Heart left ventricle (tissue), 16 donors: ENCODE data around the gene PLXNB1. TPM values are rescaled to one million over a fixed set of nuclear protein-coding genes. Genes with fewer than 3 reads are reported as not detected.

Experiments
- ATAC-seq, 4 donors: fragments of 200-7000 bp; cut with Tn5 transposase; one replicate each; pipeline ENCODE4 v1.9.1; 2020 to 2022; ENCODE audit warnings: moderate library complexity in 4 of 4, mild to moderate bottlenecking in 3 of 4, moderate number of reproducible peaks in 1 of 4
- DNase-seq, 5 donors: peaks; one replicate each; pipeline ENCODE4 v3.0.0-alpha.2; 2020
- H3K27ac ChIP-seq, 12 donors: fragments of 200-600 bp; sonication (generic) in 4 of 12; one replicate each; pipeline versions ENCODE4 v1.5.0 to v1.8.0; 2016 to 2022; ENCODE audit warnings: mild to moderate bottlenecking in 2 of 12
- H3K27me3 ChIP-seq, 9 donors: fragments of 200-600 bp; sonication (generic) in 2 of 9; one replicate each; pipeline versions ENCODE4 v1.5.1 to v1.8.0; 2016 to 2022; ENCODE audit warnings: mild to moderate bottlenecking in 3 of 9
- H3K36me3 ChIP-seq, 9 donors: fragments of 200-600 bp; sonication (generic) in 2 of 9; one replicate each; pipeline versions ENCODE4 v1.5.0 to v1.8.0; 2018 to 2022; ENCODE audit warnings: mild to moderate bottlenecking in 2 of 9
- H3K4me1 ChIP-seq, 12 donors: fragments of 200-600 bp; sonication (generic) in 4 of 12; one replicate each; pipeline versions ENCODE4 v1.5.0 to v1.8.0; 2016 to 2022; ENCODE audit warnings: mild to moderate bottlenecking in 3 of 12
- H3K4me3 ChIP-seq, 12 donors: fragments of 200-600 bp; sonication (generic) in 4 of 12; one replicate each; pipeline versions ENCODE4 v1.5.0 to v1.8.0; 2017 to 2022; ENCODE audit warnings: mild to moderate bottlenecking in 9 of 12, moderate library complexity in 4 of 12
- H3K9me3 ChIP-seq, 12 donors: fragments of 200-600 bp; sonication (generic) in 4 of 12; one replicate each; pipeline versions ENCODE4 v1.5.0 to v1.8.0; 2016 to 2022; ENCODE audit warnings: mild to moderate bottlenecking in 1 of 12
- CTCF ChIP-seq, 12 donors: fragments of 200-600 bp; sonication (generic) in 4 of 12; IDR thresholded peaks; one replicate each; pipeline versions ENCODE4 v1.5.0 to v1.8.0; 2018 to 2022; ENCODE audit warnings: antibody characterized with exemption in 12 of 12, mild to moderate bottlenecking in 5 of 12
- POLR2A ChIP-seq, 2 donors: fragments of 450-650 bp; IDR thresholded peaks; one replicate each; pipeline ENCODE4 v1.6.1; 2017; ENCODE audit warnings: antibody characterized with exemption in 2 of 2, mild to moderate bottlenecking in 2 of 2, moderate library complexity in 2 of 2
- WGBS, 4 donors: extraction: QIAGEN DNeasy Blood & Tissue Kit in 2 of 4; methylation state at CpG; one replicate each; pipeline versions ENCODE4 v1.1.5 to v1.1.7; 2013 to 2018; 5-methylcytosine and 5-hydroxymethylcytosine counted together
- intact Hi-C, 10 donors: fragments of 100-400 bp; cut with DNase I; formaldehyde crosslinking; loops; one replicate each; pipeline versions ENCODE4 v1.11.1 to v1.14.2; 2022
- polyA plus RNA-seq, 2 donors: library from polyadenylated mRNA; stranded (reverse); fragments of 200-250 nt; gene quantifications; one replicate each; pipeline ENCODE4 v1.2.3, GENCODE V29; 2013
- total RNA-seq, 9 donors: library from RNA; depleted of rRNA in 2 of 9; stranded (reverse); fragments of >200 nt in 2 of 9; fragmentation: NEBNext Ultra II Directional in 3 of 9; extraction: Animal tissue kit (Norgen Biotek cat#: 25700) in 3 of 9; gene quantifications; one replicate each; pipeline versions ENCODE4 v1.1.0 to v1.2.4, GENCODE V29; 2016 to 2023
- donor health status: ischemic (EF 13 %, LVEDD 7.1; RV severe dilation, severe dysfunction).
- donor health status: healthy with polysubstance abuse.
- donor health status: DM: no; HTN: yes; CAD: no.
- donor health status: DM: no; HTN: no; CAD: no.
- donor health status: ischemic (EF 25% LVEDD 6.9; RV normal size, moderate dysfunction).
- donor health status: ischemic (EF 25% LVEDD 5.7; RV mildly dilated, moderate dysfunction).
- donor health status: healthy.
- donor health status: DM: yes; HTN: yes; CAD: no.
- donor health status: ischemic (EF 35%, LVEDD 5.7; RV mildly dilated, moderate dysfunction).
- donor health status: nonischemic (EF 11% LVEDD 7.7; RV severe dilation, severe dysfunction).
- donor health status: DM: yes; HTN: yes; CAD: no.
- donor health status: PGD.
- donor health status: ischemic (EF 29% LVEDD 5.4; RV normal size, mild dysfunction).
- donor health status: nonischemic (EF 23%, LVEDD 6.1; RV moderate dilation, normal function).

PLXNB1 gene
- total and polyA plus RNA-seq, 11 donors: 28.0 to 71.8 (median 46.4) TPM

DNA sequence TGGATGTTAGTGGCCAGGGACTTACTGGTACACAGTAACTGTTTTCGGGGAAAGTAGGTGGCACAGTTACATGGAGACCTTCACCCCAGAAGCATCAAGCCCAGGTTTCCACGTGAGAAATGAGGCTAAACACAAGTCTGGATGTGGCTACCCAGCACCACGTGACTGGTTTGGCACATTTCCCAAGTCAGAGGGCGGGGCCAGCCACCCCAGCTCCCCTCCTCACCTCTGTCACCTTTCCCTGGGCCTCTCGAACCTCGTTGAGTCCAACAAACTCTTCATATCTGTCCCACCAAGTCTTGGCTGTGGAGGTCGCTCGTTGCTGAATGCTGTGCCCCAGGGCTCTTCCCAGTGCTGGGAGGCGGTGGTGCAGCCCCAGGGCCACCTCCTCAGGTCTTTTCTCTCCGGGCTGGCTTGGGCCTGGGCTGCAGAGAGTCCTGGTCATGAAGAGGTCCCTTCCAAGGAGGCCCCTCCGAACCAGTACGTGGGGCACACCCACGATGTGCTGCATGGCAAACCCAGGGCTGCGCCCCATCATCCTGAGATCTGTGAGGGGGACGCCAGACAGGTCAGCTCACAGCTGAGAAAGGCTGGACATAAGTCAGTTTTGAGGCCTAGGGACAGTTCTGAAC, 4.8 kb upstream of the PLXNB1 start:
- ATAC-seq (no peak), DNase-seq (no peak)
- peaks cover 0 to 25% (median 16%) of the 10 kb centered on the region in 9 donors for H3K36me3 ChIP-seq
- no peaks in the 10 kb centered on the region for H3K27me3 ChIP-seq
- 60 to 66% (median 64%) methylated on average over 11 to 15 of the region's 15 CpGs for WGBS, 4 donors
- H3K9me3 ChIP-seq: no peaks in the 10 kb centered on the region
- H3K27ac ChIP-seq: peak overlapping the region in 1 of 12 donors; percentile 60
- H3K4me1 ChIP-seq: peaks cover 0 to 37% (median 15%) of the 10 kb centered on the region in 12 donors
- intact Hi-C loops: loop anchor here in 9 of 10 donors (1.0 to 5.0 kb wide), 8 partner anchors 33 to 242 kb away; no protein-coding TSS in a partner anchor
- TF ChIP-seq POLR2A (IDR thresholded peaks at IDR 0.05): no peak
- no peak for TF ChIP-seq CTCF (IDR thresholded peaks at IDR 0.05)
- no peak overlapping the region for H3K4me3 ChIP-seq

DNA sequence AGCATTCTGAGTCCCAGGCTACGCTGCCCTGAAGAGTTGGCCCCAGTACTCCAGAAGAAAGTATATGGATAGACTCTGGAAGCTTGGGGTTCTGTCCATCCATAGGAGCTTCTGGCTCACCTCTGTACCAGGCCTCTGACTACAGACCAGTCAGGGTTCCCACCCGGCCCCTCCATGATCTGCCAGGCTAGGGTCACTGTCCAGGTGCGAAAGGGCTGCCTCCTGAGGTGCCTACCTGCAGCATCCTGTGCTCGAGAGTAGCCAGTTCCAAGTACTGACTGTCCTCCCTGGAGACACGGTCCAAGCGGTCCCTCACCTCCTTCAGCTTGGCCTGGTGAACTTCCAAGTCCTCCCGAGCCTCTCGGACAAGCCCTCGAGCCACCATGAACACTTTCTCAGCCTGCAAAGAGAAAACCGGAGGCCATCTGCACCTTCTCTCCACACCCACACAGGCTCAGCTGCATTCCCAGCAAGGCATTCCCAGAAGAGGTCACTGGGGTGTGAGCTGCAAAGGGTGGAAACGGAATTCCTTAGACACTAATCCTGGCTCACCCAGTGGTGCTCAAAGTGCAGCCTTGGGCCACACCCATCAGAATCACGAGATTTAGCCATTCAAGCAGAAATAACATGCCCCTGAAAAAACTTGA, 3.7 kb upstream of the PLXNB1 start:
- intact Hi-C loops: loop anchor here in 4 of 10 donors (1.0 to 2.0 kb wide), 5 partner anchors 30 to 161 kb away; no protein-coding TSS in a partner anchor
- no peak for TF ChIP-seq CTCF (IDR thresholded peaks at IDR 0.05)
- no peak for TF ChIP-seq POLR2A (IDR thresholded peaks at IDR 0.05)
- ATAC-seq (peak in 1 of 4 donors; percentile 31), DNase-seq (no peak)
- peak overlapping the region in 1 of 12 donors; percentile 60 for H3K27ac ChIP-seq
- H3K27me3 ChIP-seq: no peaks in the 10 kb centered on the region
- no peaks in the 10 kb centered on the region for H3K9me3 ChIP-seq
- no peak overlapping the region for H3K4me3 ChIP-seq
- WGBS, 4 donors: 66 to 83% (median 72%) methylated on average over 12 of the region's 12 CpGs
- H3K36me3 ChIP-seq: peaks cover 0 to 25% (median 16%) of the 10 kb centered on the region in 9 donors
- H3K4me1 ChIP-seq: peaks cover 0 to 31% (median 11%) of the 10 kb centered on the region in 12 donors

- H3K27me3 ChIP-seq: no peaks in the 10 kb centered on the region
- intact Hi-C loops: loop anchor here in 2 of 10 donors (1.0 to 2.0 kb wide), 2 partner anchors 29 to 30 kb away; no protein-coding TSS in a partner anchor
- TF ChIP-seq POLR2A (IDR thresholded peaks at IDR 0.05) (no peak), CTCF (IDR thresholded peaks at IDR 0.05) (peak in 1 of 12 donors; percentile 15)
- no peak for ATAC-seq
- no peaks in the 10 kb centered on the region for H3K9me3 ChIP-seq
- H3K36me3 ChIP-seq: peaks cover 0 to 25% (median 16%) of the 10 kb centered on the region in 9 donors
- H3K27ac ChIP-seq: no peak overlapping the region
- DNase-seq: no peak
- H3K4me3 ChIP-seq: no peak overlapping the region
- peaks cover 0 to 38% (median 19%) of the 10 kb centered on the region in 12 donors for H3K4me1 ChIP-seq
- 79 to 84% (median 83%) methylated on average over 14 to 16 of the region's 16 CpGs for WGBS, 4 donors
These were observed 2.8 kb upstream of the PLXNB1 start for GRCh38 chr3:48432411-48433371.
